MCF 10A (cell line): ENCODE measurements around the gene ZNF17. TPM values are rescaled to one million over a fixed set of nuclear protein-coding genes. Genes with fewer than 3 reads are reported as not detected.

ENCODE experiments used
- Bru-seq: library from RNA; stranded (reverse); fragments of 400-500 nt; gene quantifications from one replicate; lab custom pipeline; 2021; lab: Mats Ljungman, UMichigan
- BruChase-seq, 2 experiments: library from RNA; stranded (reverse); fragments of 400-500 nt; gene quantifications; one replicate each; lab custom pipeline; 2021; lab: Mats Ljungman, UMichigan
- BruUV-seq: library from RNA; stranded (reverse); fragments of 400-500 nt; replicated peaks from 2 replicates; lab custom pipeline; 2021; lab: Mats Ljungman, UMichigan
- CTCF ChIA-PET: fragments of 300-600 bp; sonication (Branson Sonifier 250); formaldehyde crosslinking; extraction: SDS; loops from one replicate; lab custom pipeline; 2021; ENCODE audit warnings: antibody characterized with exemption, inconsistent platforms; lab: Yijun Ruan, JAX
- POLR2A ChIA-PET: fragments of 300-600, 350-650 bp; sonication (Branson Sonifier 250); formaldehyde crosslinking; extraction: SDS; loops from one replicate; lab custom pipeline; 2020; ENCODE audit warnings: antibody characterized with exemption, inconsistent platforms; lab: Yijun Ruan, JAX
- DNase-seq: peaks from one replicate; pipeline ENCODE4 v3.0.0-alpha.2; 2018; ENCODE audit not compliant: unreplicated experiment
- H3K27ac Mint-ChIP-seq: one replicate; pipeline ENCODE4 v1.8.0; 2022; ENCODE audit warnings: mild to moderate bottlenecking, low read depth, mixed read lengths; ENCODE audit not compliant: unreplicated experiment
- H3K27me3 Mint-ChIP-seq: one replicate; pipeline ENCODE4 v1.8.0; 2022; ENCODE audit warnings: mixed read lengths; ENCODE audit not compliant: insufficient read depth, unreplicated experiment
- H3K36me3 Mint-ChIP-seq: one replicate; pipeline ENCODE4 v1.8.0; 2022; ENCODE audit warnings: mild to moderate bottlenecking, moderate library complexity, mixed read lengths; ENCODE audit not compliant: insufficient read depth, unreplicated experiment
- H3K4me1 Mint-ChIP-seq: one replicate; pipeline ENCODE4 v1.8.0; 2022; ENCODE audit warnings: mixed read lengths; ENCODE audit not compliant: insufficient read depth, unreplicated experiment
- H3K4me3 Mint-ChIP-seq: one replicate; pipeline ENCODE4 v1.8.0; 2022; ENCODE audit warnings: mild to moderate bottlenecking, moderate library complexity, mixed read lengths; ENCODE audit not compliant: unreplicated experiment
- H3K9me3 Mint-ChIP-seq: one replicate; pipeline ENCODE4 v1.8.0; 2022; ENCODE audit warnings: mixed read lengths; ENCODE audit not compliant: unreplicated experiment
- intact Hi-C: fragments of 100-400 bp; cut with micrococcal nuclease; formaldehyde crosslinking; loops from 2 replicates; pipeline ENCODE4 v1.14.1; 2022
- long read RNA-seq: library from polyadenylated mRNA; stranded (forward); transcript quantifications from one replicate; pipeline ENCODE4 v2.0.0, GENCODE V29; 2022
- total RNA-seq: library from RNA; stranded (reverse); gene quantifications from 2 replicates; pipeline ENCODE4 v1.2.3, GENCODE V29; 2022
- TF ChIP-seq, protein P1 (sequence below): fragments of 200-600 bp; IDR thresholded peaks from one replicate; pipeline ENCODE4 v1.8.0; 2022; ENCODE audit warnings: antibody characterized with exemption, mild to moderate bottlenecking; ENCODE audit not compliant: unreplicated experiment

ZNF17 gene
- total RNA-seq = 7.8 and 8.3 TPM in 2 replicates
- percentile 77 among the genes with signal in this experiment for Bru-seq, nascent RNA
- percentile 80 among the genes with signal in this experiment for BruChase-seq, experiment 1, labeled RNA remaining after a 6-hour chase
- percentile 88 among the genes with signal in this experiment for BruChase-seq, experiment 2, labeled RNA remaining after a 2-hour chase
- long read RNA-seq, partial matches to known transcripts = 0 of 5 reads
- long read RNA-seq, other reads (novel, unspliced or antisense) = 0 of 5 reads

DNA sequence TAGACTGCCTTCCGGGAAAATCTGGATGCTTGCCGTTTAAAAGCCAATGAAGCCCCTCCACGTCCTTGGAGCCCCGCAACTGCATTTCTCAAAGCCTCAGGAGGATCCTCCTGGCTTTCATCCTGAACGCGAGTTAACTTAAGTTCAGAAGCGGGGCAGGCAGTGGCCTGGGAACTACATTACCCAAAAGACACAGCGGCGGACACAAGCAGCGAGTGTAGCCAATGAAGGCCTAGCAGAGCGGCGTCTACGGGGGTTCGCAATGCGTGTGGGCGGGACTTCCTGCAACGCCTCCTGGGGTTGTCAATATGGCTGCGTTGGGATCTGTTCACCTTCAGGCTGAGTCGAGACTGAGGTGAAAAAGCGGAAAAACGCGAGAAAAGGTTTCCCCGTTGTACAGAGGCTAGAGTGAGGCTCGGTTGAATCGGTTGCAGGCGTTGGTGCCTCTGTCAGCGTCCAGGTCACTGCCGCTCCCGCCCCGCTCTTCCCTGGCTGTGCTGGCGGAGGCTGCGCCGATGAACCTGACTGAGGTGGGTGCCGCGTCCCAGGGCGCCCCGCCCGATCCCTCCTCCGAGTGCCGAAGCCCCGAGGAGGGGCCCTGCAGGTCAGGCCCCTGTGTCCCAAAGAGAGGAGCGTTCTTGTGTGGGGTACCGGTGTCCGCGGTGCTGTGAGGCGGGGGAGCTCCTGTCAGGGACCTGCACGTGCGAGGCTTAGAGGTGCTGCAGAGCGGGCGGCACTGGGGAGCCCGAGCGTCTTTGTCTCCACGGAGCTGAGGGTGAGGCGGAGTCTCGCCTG, at the start of gene ZNF17:
ZNF17 (plus strand) TSS at position 285 of the 795 bp plus-strand sequence. CDS start 2,455 bp downstream, outside the sequence.
- DNase-seq = peak; percentile 96
- Mint-ChIP-seq H3K27me3 (no peaks in the 10 kb centered on the region), H3K4me1 (peaks cover 14% of the 10 kb centered on the region), H3K36me3 (peaks cover 30% of the 10 kb centered on the region), H3K4me3 (peak within 1 kb of the TSS; percentile 97), H3K27ac (peak within 1 kb of the TSS; percentile 86), H3K9me3 (peaks cover 12% of the 10 kb centered on the region)
- CTCF ChIA-PET = interaction anchor here (0.6 to 2.2 kb wide), 3 partner anchors 12 to 1009 kb away, joined by 3 to 10 read pairs (median 4); no protein-coding TSS in a partner anchor
- POLR2A ChIA-PET = interaction anchor here (0.9 to 3.5 kb wide), 7 partner anchors 12 to 1109 kb away, joined by 3 to 20 read pairs (median 3); partner anchors contain the start of genes ZBTB45, ZNF543, ZNF548 and ZNF749
- TF ChIP-seq, protein P1, sequence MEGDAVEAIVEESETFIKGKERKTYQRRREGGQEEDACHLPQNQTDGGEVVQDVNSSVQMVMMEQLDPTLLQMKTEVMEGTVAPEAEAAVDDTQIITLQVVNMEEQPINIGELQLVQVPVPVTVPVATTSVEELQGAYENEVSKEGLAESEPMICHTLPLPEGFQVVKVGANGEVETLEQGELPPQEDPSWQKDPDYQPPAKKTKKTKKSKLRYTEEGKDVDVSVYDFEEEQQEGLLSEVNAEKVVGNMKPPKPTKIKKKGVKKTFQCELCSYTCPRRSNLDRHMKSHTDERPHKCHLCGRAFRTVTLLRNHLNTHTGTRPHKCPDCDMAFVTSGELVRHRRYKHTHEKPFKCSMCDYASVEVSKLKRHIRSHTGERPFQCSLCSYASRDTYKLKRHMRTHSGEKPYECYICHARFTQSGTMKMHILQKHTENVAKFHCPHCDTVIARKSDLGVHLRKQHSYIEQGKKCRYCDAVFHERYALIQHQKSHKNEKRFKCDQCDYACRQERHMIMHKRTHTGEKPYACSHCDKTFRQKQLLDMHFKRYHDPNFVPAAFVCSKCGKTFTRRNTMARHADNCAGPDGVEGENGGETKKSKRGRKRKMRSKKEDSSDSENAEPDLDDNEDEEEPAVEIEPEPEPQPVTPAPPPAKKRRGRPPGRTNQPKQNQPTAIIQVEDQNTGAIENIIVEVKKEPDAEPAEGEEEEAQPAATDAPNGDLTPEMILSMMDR = no peak
- intact Hi-C loops = no loop called here
- TSS peak; percentile 57 for BruUV-seq

DNA sequence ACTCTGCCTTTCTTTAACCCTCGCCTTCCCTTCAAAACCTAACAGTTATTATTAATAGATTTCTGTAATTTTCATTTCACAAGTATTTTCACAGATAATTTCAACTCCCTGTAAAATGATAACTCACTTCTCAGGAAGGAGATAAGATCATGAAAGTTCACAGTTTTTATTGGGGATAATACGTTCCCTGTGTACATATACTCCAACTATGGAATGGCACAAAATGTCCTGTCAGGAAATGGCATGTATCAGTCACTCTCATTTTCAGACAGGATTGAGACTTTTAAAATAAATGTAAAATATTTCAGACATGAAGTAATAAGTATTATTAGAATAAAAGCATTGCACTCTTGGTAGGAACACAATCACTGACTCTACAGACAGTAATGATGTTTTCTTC, 48.5 kb upstream of the ZNF17 start:
- DNase-seq = no peak
- peaks cover 8% of the 10 kb centered on the region for H3K4me1 Mint-ChIP-seq
- peaks cover 31% of the 10 kb centered on the region for H3K36me3 Mint-ChIP-seq
- POLR2A ChIA-PET = interaction anchor here (0.5 to 2.8 kb wide), 16 partner anchors 11 to 1000 kb away, joined by 3 to 29 read pairs (median 5); partner anchors contain the start of genes ZNF211, ZNF304, ZNF548 and ZNF749
- no TSS peak for BruUV-seq
- H3K4me3 Mint-ChIP-seq = peak overlapping the region; percentile 98
- TF ChIP-seq, protein P1 = no peak
- intact Hi-C loops = loop anchor here (2.0 kb wide), 1 partner anchor 84 kb away; no protein-coding TSS in a partner anchor
- no peaks in the 10 kb centered on the region for H3K9me3 Mint-ChIP-seq
- no peaks in the 10 kb centered on the region for H3K27me3 Mint-ChIP-seq
- CTCF ChIA-PET = interaction anchor here (0.6 kb wide), 2 partner anchors 12 to 124 kb away, joined by 4 to 5 read pairs; partner anchors contain the start of gene ZNF304
- peak overlapping the region; percentile 99 for H3K27ac Mint-ChIP-seq

DNA sequence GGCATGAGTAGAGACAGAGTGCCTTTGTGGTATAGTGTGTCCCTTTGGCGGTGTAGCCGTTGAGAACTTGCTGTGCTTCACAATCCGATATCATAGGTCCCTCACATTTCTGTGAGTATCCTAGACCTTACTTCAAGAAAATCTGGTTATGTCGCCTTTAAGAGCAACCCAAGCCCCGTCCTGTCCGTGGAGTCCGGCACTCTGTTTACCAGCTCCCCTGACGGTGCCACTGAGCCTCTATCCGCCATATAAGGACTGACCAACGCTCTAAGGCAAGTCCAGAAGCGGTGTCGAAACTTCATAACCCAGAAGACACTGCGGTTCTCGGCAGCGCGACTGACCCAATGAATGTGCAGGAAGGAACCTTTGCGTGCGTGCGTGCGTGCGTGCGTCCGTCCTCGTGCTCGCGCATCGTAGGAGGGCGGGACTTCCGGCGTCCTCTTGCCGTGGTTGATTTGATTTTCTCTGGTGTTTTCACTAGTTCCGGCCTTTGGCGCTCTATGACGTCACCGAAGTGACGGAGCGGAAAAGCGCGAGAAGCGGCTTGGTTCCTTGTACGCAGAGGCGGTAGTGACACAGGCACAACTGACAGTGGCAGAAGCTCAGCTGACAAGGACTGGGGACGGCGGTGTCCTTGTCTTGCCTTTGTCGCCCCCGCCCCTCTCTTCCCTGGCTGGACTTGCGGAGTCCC, 47.8 kb upstream of the ZNF17 start, which contains the start of the genes TRAPPC2B and ZNF547:
TRAPPC2B (plus strand) TSS at position 555 of the 691 bp plus-strand sequence. CDS start 1,283 bp downstream, outside the sequence.
ZNF547 (plus strand) TSS at position 555 of the 691 bp plus-strand sequence. CDS start 5,005 bp downstream, outside the sequence.
- H3K36me3 Mint-ChIP-seq = peaks cover 30% of the 10 kb centered on the region
- peak within 1 kb of the TSS; percentile 98 for H3K4me3 Mint-ChIP-seq

More for the DNA sequence above, 47.8 kb upstream of the ZNF17 start, which contains the start of the genes TRAPPC2B and ZNF547:
- intact Hi-C loops = loop anchor here (1.0 to 2.0 kb wide), 2 partner anchors 84 to 172 kb away; partner anchors contain the start of gene ZNF264
- BruUV-seq = no TSS peak
- Mint-ChIP-seq H3K4me1 (peaks cover 8% of the 10 kb centered on the region), H3K9me3 (no peaks in the 10 kb centered on the region), H3K27ac (peak within 1 kb of the TSS; percentile 99), H3K27me3 (no peaks in the 10 kb centered on the region)
- TF ChIP-seq, protein P1 = no peak
- ChIA-PET POLR2A (interaction anchor here (0.5 to 2.8 kb wide), 21 partner anchors 12 to 1067 kb away, joined by 3 to 29 read pairs (median 4); partner anchors contain the start of genes ZNF211, ZNF304, ZNF548 and ZNF749), CTCF (interaction anchor here (0.6 to 0.7 kb wide), 3 partner anchors 12 to 505 kb away, joined by 3 to 5 read pairs (median 4); partner anchors contain the start of gene ZNF304)
- peak; percentile 99 for DNase-seq
